Upper lobe of right lung (tissue), 1 donor: ENCODE measurements around the gene NCAPD3. TPM values are rescaled to one million over a fixed set of nuclear protein-coding genes. Genes with fewer than 3 reads are reported as not detected.

Source experiments
- ATAC-seq: fragments of 200-7000 bp; cut with Tn5 transposase; one replicate; pipeline ENCODE4 v1.9.1; 2020; ENCODE audit warnings: mild to moderate bottlenecking, moderate library complexity
- DNase-seq: peaks from one replicate; pipeline ENCODE4 v3.0.0-alpha.2; 2020
- H3K27ac ChIP-seq: fragments of 200-600 bp; one replicate; pipeline ENCODE4 v1.8.0; 2022
- H3K27me3 ChIP-seq: fragments of 200-600 bp; one replicate; pipeline ENCODE4 v1.8.0; 2022; ENCODE audit warnings: mild to moderate bottlenecking
- H3K36me3 ChIP-seq: fragments of 200-600 bp; one replicate; pipeline ENCODE4 v1.8.0; 2022
- H3K4me1 ChIP-seq: fragments of 200-600 bp; one replicate; pipeline ENCODE4 v1.8.0; 2022
- H3K4me3 ChIP-seq: fragments of 200-600 bp; one replicate; pipeline ENCODE4 v1.8.0; 2022; ENCODE audit warnings: mild to moderate bottlenecking
- H3K9me3 ChIP-seq: fragments of 200-600 bp; one replicate; pipeline ENCODE4 v1.8.0; 2022
- intact Hi-C: fragments of 100-400 bp; cut with DNase I; formaldehyde crosslinking; loops from one replicate; pipeline ENCODE4 v1.11.0; 2022
- total RNA-seq: library from RNA; stranded (reverse); fragmentation: NEBNext Ultra II Directional; extraction: Animal tissue kit (Norgen Biotek cat#: 25700); gene quantifications from one replicate; pipeline ENCODE4 v1.2.1, GENCODE V29; 2021
- TF ChIP-seq, protein P1 (sequence below): fragments of 200-600 bp; IDR thresholded peaks from one replicate; pipeline ENCODE4 v1.8.0; 2022; ENCODE audit warnings: antibody characterized with exemption
- donor health status: DM: no; HTN: yes; CAD: no; lungs with severe emphysema.

NCAPD3 gene
- total RNA-seq, 1 donor from 2014 or later: 17.3 TPM

DNA sequence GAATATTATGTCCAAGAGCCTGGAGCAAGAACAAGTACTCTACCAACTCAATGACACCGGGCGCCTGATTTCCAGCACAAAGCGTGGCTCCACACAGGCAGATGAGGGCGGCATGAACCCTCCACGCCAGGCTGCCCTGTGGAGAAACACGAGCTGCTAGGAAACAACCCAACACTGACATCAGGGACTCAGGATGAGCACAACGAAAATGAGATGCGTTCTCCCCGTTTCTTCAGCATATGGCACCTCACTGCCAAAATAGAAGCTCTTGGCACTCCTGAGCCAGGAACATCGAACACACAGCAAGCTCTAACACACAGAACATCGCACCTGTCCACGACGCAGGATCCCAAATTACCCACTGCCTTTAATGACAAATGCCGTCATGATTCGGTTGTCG lies 68.3 kb downstream of the NCAPD3 start:
- Histone ChIP-seq H3K9me3 (no peaks in the 10 kb centered on the region), H3K4me1 (no peaks in the 10 kb centered on the region), H3K36me3 (peaks cover 67% of the 10 kb centered on the region), H3K4me3 (no peak overlapping the region), H3K27me3 (no peaks in the 10 kb centered on the region), H3K27ac (no peak overlapping the region)
- TF ChIP-seq, protein P1, sequence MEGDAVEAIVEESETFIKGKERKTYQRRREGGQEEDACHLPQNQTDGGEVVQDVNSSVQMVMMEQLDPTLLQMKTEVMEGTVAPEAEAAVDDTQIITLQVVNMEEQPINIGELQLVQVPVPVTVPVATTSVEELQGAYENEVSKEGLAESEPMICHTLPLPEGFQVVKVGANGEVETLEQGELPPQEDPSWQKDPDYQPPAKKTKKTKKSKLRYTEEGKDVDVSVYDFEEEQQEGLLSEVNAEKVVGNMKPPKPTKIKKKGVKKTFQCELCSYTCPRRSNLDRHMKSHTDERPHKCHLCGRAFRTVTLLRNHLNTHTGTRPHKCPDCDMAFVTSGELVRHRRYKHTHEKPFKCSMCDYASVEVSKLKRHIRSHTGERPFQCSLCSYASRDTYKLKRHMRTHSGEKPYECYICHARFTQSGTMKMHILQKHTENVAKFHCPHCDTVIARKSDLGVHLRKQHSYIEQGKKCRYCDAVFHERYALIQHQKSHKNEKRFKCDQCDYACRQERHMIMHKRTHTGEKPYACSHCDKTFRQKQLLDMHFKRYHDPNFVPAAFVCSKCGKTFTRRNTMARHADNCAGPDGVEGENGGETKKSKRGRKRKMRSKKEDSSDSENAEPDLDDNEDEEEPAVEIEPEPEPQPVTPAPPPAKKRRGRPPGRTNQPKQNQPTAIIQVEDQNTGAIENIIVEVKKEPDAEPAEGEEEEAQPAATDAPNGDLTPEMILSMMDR: no peak
- DNase-seq (no peak), ATAC-seq (no peak)
- intact Hi-C loops: no loop called here

DNA sequence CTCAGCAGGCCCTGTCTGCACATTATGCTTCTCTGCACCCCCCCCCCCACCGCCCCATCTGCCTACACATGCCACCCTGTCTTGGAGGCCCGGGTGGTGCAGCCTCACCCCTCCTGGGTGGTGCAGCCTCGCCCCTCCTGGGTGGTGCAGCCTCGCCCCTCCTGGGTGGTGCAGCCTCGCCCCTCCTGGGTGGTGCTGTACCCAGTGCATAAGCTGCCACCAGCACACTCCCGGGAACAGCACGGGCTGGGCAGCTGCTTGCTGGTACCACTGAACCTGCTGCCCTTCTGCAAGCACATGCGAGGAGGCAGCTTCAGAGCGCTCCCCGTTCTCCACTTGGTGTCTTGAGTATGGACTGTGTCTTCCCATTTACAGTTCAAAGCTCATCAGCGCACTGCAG lies 69.3 kb downstream of the NCAPD3 start:
- H3K36me3 ChIP-seq: peaks cover 67% of the 10 kb centered on the region
- no peaks in the 10 kb centered on the region for H3K9me3 ChIP-seq
- H3K27ac ChIP-seq: no peak overlapping the region
- intact Hi-C loops: no loop called here
- H3K27me3 ChIP-seq: no peaks in the 10 kb centered on the region
- ATAC-seq (no peak), DNase-seq (no peak)
- no peaks in the 10 kb centered on the region for H3K4me1 ChIP-seq
- H3K4me3 ChIP-seq: no peak overlapping the region
- TF ChIP-seq, protein P1: no peak

DNA sequence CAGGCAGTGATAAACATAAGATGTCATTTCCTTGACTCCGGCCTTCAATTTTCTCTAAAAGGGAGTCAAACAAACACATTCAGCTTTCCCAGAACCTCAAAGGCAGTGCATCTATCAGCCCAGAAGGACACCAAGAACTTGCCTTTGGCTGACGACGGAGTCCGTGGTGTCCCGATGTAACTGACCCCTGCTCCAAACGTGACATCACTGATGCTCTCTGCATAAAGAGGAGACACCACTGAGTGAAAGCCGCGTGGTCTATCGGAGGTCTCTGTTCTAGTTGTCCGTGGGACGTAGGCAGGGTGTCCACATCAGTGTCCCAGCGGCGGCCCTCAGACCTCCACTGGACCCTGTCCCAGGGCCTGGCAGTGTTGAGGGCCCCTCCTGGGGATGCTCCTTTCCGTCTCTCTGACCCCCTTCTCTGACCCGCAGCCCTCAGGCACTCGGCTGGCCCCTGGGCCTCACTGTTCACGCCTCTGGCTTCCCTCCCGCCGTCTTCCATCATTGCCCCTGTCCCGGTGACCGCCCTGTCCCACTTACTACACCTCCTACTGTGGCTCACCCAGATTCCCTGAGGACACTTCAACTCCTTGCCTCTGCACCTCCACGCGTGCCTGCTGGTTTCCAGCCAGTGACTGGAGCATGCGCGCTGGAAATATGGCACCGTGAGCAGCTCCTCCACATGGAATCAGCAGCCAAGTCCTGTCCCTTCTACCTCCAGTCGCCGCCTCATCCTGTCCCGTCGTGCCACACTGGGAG lies 70.4 kb downstream of the NCAPD3 start:
- no peak overlapping the region for H3K27ac ChIP-seq
- no peak overlapping the region for H3K4me3 ChIP-seq
- no peaks in the 10 kb centered on the region for H3K4me1 ChIP-seq
- H3K9me3 ChIP-seq: no peaks in the 10 kb centered on the region
- peaks cover 62% of the 10 kb centered on the region for H3K36me3 ChIP-seq
- intact Hi-C loops: no loop called here
- ATAC-seq (peak; percentile 6), DNase-seq (no peak)
- H3K27me3 ChIP-seq: no peaks in the 10 kb centered on the region
- TF ChIP-seq, protein P1: no peak

DNA sequence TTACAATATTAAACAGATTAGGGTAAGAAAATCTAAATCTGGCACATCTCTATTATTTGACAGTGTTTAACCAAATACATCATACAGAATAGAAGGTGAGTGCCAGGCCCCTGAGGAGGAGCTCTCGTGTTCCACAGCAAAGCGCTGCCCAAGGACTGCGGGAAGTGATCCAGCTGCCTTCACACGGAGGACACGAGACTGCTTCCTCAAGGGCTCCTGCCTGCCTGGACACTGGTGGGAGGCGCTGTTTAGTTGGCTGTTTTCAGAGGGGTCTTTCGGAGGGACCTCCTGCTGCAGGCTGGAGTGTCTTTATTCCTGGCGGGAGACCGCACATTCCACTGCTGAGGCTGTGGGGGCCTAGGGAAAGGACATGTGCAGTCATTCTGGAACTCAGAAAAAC lies 71.1 kb downstream of the NCAPD3 start:
- H3K9me3 ChIP-seq: no peaks in the 10 kb centered on the region
- DNase-seq (no peak), ATAC-seq (no peak)
- H3K36me3 ChIP-seq: peaks cover 55% of the 10 kb centered on the region
- no peaks in the 10 kb centered on the region for H3K4me1 ChIP-seq
- intact Hi-C loops: no loop called here
- H3K4me3 ChIP-seq: no peak overlapping the region
- H3K27ac ChIP-seq: no peak overlapping the region
- TF ChIP-seq, protein P1: no peak
- no peaks in the 10 kb centered on the region for H3K27me3 ChIP-seq

DNA sequence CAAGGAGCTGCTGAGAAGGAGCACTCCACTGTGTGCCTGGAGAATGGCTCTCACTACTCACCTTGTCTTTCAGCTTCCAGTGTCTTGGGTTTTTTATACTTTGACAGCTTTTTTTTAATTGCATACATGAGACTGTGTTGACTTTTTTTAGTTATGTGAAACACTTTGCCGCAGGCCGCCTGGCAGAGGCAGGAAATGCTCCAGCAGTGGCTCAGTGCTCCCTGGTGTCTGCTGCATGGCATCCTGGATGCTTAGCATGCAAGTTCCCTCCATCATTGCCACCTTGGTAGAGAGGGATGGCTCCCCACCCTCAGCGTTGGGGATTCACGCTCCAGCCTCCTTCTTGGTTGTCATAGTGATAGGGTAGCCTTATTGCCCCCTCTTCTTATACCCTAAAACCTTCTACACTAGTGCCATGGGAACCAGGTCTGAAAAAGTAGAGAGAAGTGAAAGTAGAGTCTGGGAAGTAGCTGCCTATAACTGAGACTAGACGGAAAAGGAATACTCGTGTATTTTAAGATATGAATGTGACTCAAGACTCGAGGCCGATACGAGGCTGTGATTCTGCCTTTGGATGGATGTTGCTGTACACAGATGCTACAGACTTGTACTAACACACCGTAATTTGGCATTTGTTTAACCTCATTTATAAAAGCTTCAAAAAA lies 72.6 kb downstream of the NCAPD3 start:
- Histone ChIP-seq H3K27ac (no peak overlapping the region), H3K9me3 (no peaks in the 10 kb centered on the region), H3K36me3 (peaks cover 41% of the 10 kb centered on the region), H3K4me1 (no peaks in the 10 kb centered on the region), H3K27me3 (no peaks in the 10 kb centered on the region), H3K4me3 (no peak overlapping the region)
- TF ChIP-seq, protein P1: no peak
- ATAC-seq (no peak), DNase-seq (no peak)
- intact Hi-C loops: no loop called here
